A549 (cell line): ENCODE measurements around the gene SCNM1. TPM values are rescaled to one million over a fixed set of nuclear protein-coding genes. Genes with fewer than 3 reads are reported as not detected.

Source experiments
- ATAC-seq, 2 experiments: fragments of 200-7000 bp in 1 of 2; fragments of >200 bp in 1 of 2; cut with Nextera tagmentation in 1 of 2; cut with Tn5 transposase in 1 of 2; 3 replicates each; pipeline versions ENCODE4 v1.8.0 to v1.9.1; 2018 to 2020; ENCODE audit warnings: mild to moderate bottlenecking in 1 of 2, moderate library complexity in 1 of 2
- CTCF ChIA-PET: fragments of 300-600 bp; sonication (Branson Sonifier 250); formaldehyde crosslinking; extraction: SDS; loops from one replicate; lab custom pipeline; 2021; ENCODE audit warnings: antibody characterized with exemption, inconsistent platforms; lab: Yijun Ruan, JAX
- POLR2A ChIA-PET: fragments of 350-600 bp; formaldehyde crosslinking; extraction: SDS; loops from one replicate; lab custom pipeline; 2021; ENCODE audit warnings: antibody characterized with exemption, inconsistent platforms; lab: Yijun Ruan, JAX
- DNase-seq, 2 experiments: peaks; one replicate each; pipeline versions ENCODE4 v3.0.0 to v3.0.0-alpha.2; 2011 to 2016; ENCODE audit warnings: low read depth in 1 of 2, low spot score in 1 of 2
- FAIRE-seq: peaks from 2 replicates; lab custom pipeline; 2011; peaks lifted over from hg19 to GRCh38; lab: Jason Lieb, UNC
- H3K27ac ChIP-seq, 2 experiments: fragments of >200 bp; sonication (Bioruptor Twin); formaldehyde crosslinking; 3 replicates each; pipeline ENCODE4 v1.5.1; 2016 to 2017
- H3K4me1 ChIP-seq: fragments of >200 bp; sonication (Bioruptor Twin); formaldehyde crosslinking; 3 replicates; pipeline ENCODE4 v1.6.1; 2016
- H3K4me2 ChIP-seq: fragments of >200 bp; sonication (Bioruptor Twin); formaldehyde crosslinking; 3 replicates; pipeline ENCODE4 v1.6.1; 2016
- H3K4me3 ChIP-seq: fragments of >200 bp; sonication (Bioruptor Twin); formaldehyde crosslinking; 3 replicates; pipeline ENCODE4 v1.5.1; 2016
- H3K9me3 ChIP-seq: fragments of >200 bp; sonication (Bioruptor Twin); formaldehyde crosslinking; 3 replicates; pipeline ENCODE4 v1.6.1; 2016
- ATOH8 ChIP-seq: fragments of 250-450 bp; sonication (Bioruptor Pico); IDR thresholded peaks from 2 replicates; pipeline ENCODE4 v1.5.0; 2020; ENCODE audit warnings: low read depth, mild to moderate bottlenecking, moderate library complexity
- BCL3 ChIP-seq: fragments of >200 bp; sonication (Bioruptor Twin); formaldehyde crosslinking; IDR thresholded peaks from 3 replicates; pipeline ENCODE4 v1.6.1; 2016
- BHLHE40 ChIP-seq: IDR thresholded peaks from 2 replicates; pipeline ENCODE4 v1.6.1; 2012; ENCODE audit warnings: low read depth, low read length, inconsistent platforms
- CBX2 ChIP-seq: fragments of 200-600 bp; sonication (generic); IDR thresholded peaks from 2 replicates; pipeline ENCODE4 v1.6.1; 2016; ENCODE audit warnings: low read depth, mild to moderate bottlenecking, borderline replicate concordance
- CBX8 ChIP-seq: fragments of 200-600 bp; sonication (generic); IDR thresholded peaks from 2 replicates; pipeline ENCODE4 v1.6.1; 2016
- CHD4 ChIP-seq: fragments of 200-600 bp; sonication (generic); IDR thresholded peaks from 2 replicates; pipeline ENCODE4 v1.6.1; 2016; ENCODE audit warnings: antibody characterized with exemption, mild to moderate bottlenecking, borderline replicate concordance
- EHF ChIP-seq: fragments of 250-450 bp; sonication (Bioruptor Pico); IDR thresholded peaks from 2 replicates; pipeline ENCODE4 v1.5.0; 2020; ENCODE audit warnings: mild to moderate bottlenecking
- ESRRA ChIP-seq: fragments of 150-350 bp; IDR thresholded peaks from 2 replicates; pipeline ENCODE4 v1.6.1; 2014; ENCODE audit warnings: mild to moderate bottlenecking, low read length, borderline replicate concordance
- FOXS1 ChIP-seq: fragments of 250-450 bp; sonication (Bioruptor Pico); IDR thresholded peaks from 2 replicates; pipeline ENCODE4 v1.5.0; 2020; ENCODE audit warnings: mild to moderate bottlenecking, moderate library complexity
- HDAC2 ChIP-seq: fragments of 200-600 bp; sonication (generic); IDR thresholded peaks from 2 replicates; pipeline ENCODE4 v1.6.1; 2016
- HOXA7 ChIP-seq: fragments of 250-450 bp; sonication (Bioruptor Pico); IDR thresholded peaks from 2 replicates; pipeline ENCODE4 v1.5.0; 2020; ENCODE audit warnings: mild to moderate bottlenecking, moderate library complexity
- HOXB13 ChIP-seq: fragments of 250-450 bp; sonication (Bioruptor Pico); IDR thresholded peaks from 2 replicates; pipeline ENCODE4 v1.5.0; 2020; ENCODE audit warnings: low read depth, mild to moderate bottlenecking, moderate library complexity
- JUN ChIP-seq, 2 experiments: fragments of >200 bp; sonication (Bioruptor Twin); formaldehyde crosslinking; IDR thresholded peaks; 2 replicates in 1 of 2; 3 replicates in 1 of 2; pipeline ENCODE4 v1.6.1; 2016 to 2017
- JUNB ChIP-seq: fragments of >200 bp; sonication (Bioruptor Twin); formaldehyde crosslinking; IDR thresholded peaks from 2 replicates; pipeline ENCODE4 v1.6.1; 2016
- MYC ChIP-seq: IDR thresholded peaks from 2 replicates; pipeline ENCODE4 v1.6.1; 2012; ENCODE audit warnings: mild to moderate bottlenecking, inconsistent platforms, low read length, improper control_type of control experiment, borderline replicate concordance
- NPAS2 ChIP-seq: fragments of 250-450 bp; sonication (Bioruptor Pico); IDR thresholded peaks from 2 replicates; pipeline ENCODE4 v1.8.0; 2022; ENCODE audit warnings: mild to moderate bottlenecking, moderate library complexity, borderline replicate concordance
- PHF8 ChIP-seq: fragments of 200-600 bp; sonication (generic); IDR thresholded peaks from 2 replicates; pipeline ENCODE4 v1.6.1; 2016; ENCODE audit warnings: low read depth, mild to moderate bottlenecking, antibody characterized with exemption, moderate library complexity, borderline replicate concordance
- RAD21 ChIP-seq, 2 experiments: fragments of >200 bp in 1 of 2; sonication (Bioruptor Twin) in 1 of 2; formaldehyde crosslinking in 1 of 2; IDR thresholded peaks in 1 of 2; conservative IDR thresholded peaks in 1 of 2; 2 replicates in 1 of 2; 3 replicates in 1 of 2; pipeline ENCODE4 v1.6.1; 2012 to 2018; ENCODE audit warnings: inconsistent platforms in 1 of 2
- RCOR1 ChIP-seq: fragments of 150-350 bp; IDR thresholded peaks from 2 replicates; pipeline ENCODE4 v1.6.1; 2014; ENCODE audit warnings: antibody characterized with exemption, low read length, low read depth
- RFX5 ChIP-seq: fragments of 450-650 bp; IDR thresholded peaks from 2 replicates; pipeline ENCODE4 v1.7.1; 2014; ENCODE audit warnings: antibody characterized with exemption, mild to moderate bottlenecking, moderate library complexity
- TFCP2L1 ChIP-seq: fragments of 250-450 bp; sonication (Bioruptor Pico); IDR thresholded peaks from 2 replicates; pipeline ENCODE4 v1.5.0; 2021; ENCODE audit warnings: mild to moderate bottlenecking
- USF2 ChIP-seq: fragments of 450-650 bp; IDR thresholded peaks from 2 replicates; pipeline ENCODE4 v1.6.1; 2014; ENCODE audit warnings: antibody characterized with exemption
- ZC3H11A ChIP-seq: fragments of 450-650 bp; IDR thresholded peaks from 2 replicates; pipeline ENCODE4 v1.6.1; 2014; ENCODE audit warnings: antibody characterized with exemption, mild to moderate bottlenecking
- ZFP36 ChIP-seq: fragments of 450-650 bp; IDR thresholded peaks from 2 replicates; pipeline ENCODE4 v1.6.1; 2014; ENCODE audit warnings: borderline replicate concordance; ENCODE audit not compliant: partially characterized antibody
- ZSCAN20 ChIP-seq: fragments of 250-450 bp; sonication (Bioruptor Pico); IDR thresholded peaks from 2 replicates; pipeline ENCODE4 v1.8.0; 2022; ENCODE audit warnings: mild to moderate bottlenecking, moderate library complexity
- WGBS: methylation state at CpG from one replicate; pipeline ENCODE4 v1.1.6; 2017; ENCODE audit errors: missing lambda C conversion rate; 5-methylcytosine and 5-hydroxymethylcytosine counted together
- polyA plus RNA-seq, 4 experiments: library from polyadenylated mRNA; depleted of rRNA in 3 of 4; stranded (reverse); fragments of >200 nt; fragmentation: RNase III in 1 of 4; extraction: RNeasy Plus Mini Kit Qiagen cat#74134 plus additional on column Dnase treatment in 1 of 4; gene quantifications; 2 replicates in 3 of 4; 3 replicates in 1 of 4; pipeline ENCODE4 v1.2.3, GENCODE V29; 2011 to 2017

The SCNM1 gene
- polyA plus RNA-seq, 2 of the 4 experiments (the other 2 are of a cell fraction): 27.9 to 30.9 TPM

- ChIA-PET CTCF (interaction anchor here (0.6 to 1.3 kb wide), 6 partner anchors 24 to 147 kb away, joined by 3 read pairs; partner anchors contain the start of gene GABPB2), POLR2A (no interaction called here)
- FAIRE-seq: no peak
- Histone ChIP-seq H3K27ac (no peak overlapping the region), H3K4me1 (peaks cover 7% of the 10 kb centered on the region; the same call in 2 of the 3 replicates), H3K9me3 (no peaks in the 10 kb centered on the region), H3K4me3 (no peak overlapping the region), H3K4me2 (no peak overlapping the region)
- DNase-seq: no peak
- TF ChIP-seq RAD21 (conservative IDR thresholded peaks at IDR 0.05 in 1 of 2, IDR thresholded peaks at IDR 0.05 in 1 of 2) (no peak), USF2 (no peak), ZFP36 (no peak), RFX5 (no peak), NPAS2 (CRISPR knock-in tag) (no peak), HOXB13 (CRISPR knock-in tag) (no peak), RCOR1 (no peak), EHF (no peak)
- ATAC-seq: no peak
- WGBS: 82% methylated on average over 5 of the region's 5 CpGs
Observed at GRCh38 chr1:151171190-151171589, 5.2 kb downstream of the SCNM1 start.

- WGBS: 88% methylated on average over 6 of the region's 6 CpGs
- ATAC-seq (no peak), DNase-seq (no peak), FAIRE-seq (no peak)
- Histone ChIP-seq H3K9me3 (no peaks in the 10 kb centered on the region), H3K4me2 (no peak overlapping the region), H3K4me3 (no peak overlapping the region), H3K4me1 (no peaks in the 10 kb centered on the region), H3K27ac (no peak overlapping the region)
- CTCF ChIA-PET: interaction anchor here (1.6 to 2.8 kb wide), 3 partner anchors 10 to 52 kb away, joined by 5 to 12 read pairs (median 9); partner anchors contain the start of gene VPS72
- POLR2A ChIA-PET: interaction anchor here (1.2 to 1.8 kb wide), 2 partner anchors 14 to 15 kb away, joined by 4 to 8 read pairs; partner anchors contain the start of gene VPS72
- TF ChIP-seq BCL3 (no peak), CBX8 (no peak), CBX2 (no peak), HDAC2 (no peak), ESRRA (no peak), ZC3H11A (no peak), BHLHE40 (no peak), ATOH8 (CRISPR knock-in tag) (no peak), HOXA7 (CRISPR knock-in tag) (no peak), JUN (IDR thresholded peaks at IDR 0.05) (no peak), FOXS1 (CRISPR knock-in tag) (no peak), ZSCAN20 (CRISPR knock-in tag) (no peak), TFCP2L1 (CRISPR knock-in tag) (no peak), CHD4 (no peak), JUNB (no peak), MYC (no peak), PHF8 (no peak)
- TF ChIP-seq, all 56 proteins: peak for 0
Observed at GRCh38 chr1:151175041-151175741, 9.2 kb downstream of the SCNM1 start.
